Measurements from ENCODE around the gene ALX3.

Gene ALX3

GRCh38 chr1:110098222-110099026, 28.0 kb upstream of the ALX3 start:
- TF ChIP-seq CTCF (IDR thresholded peaks at IDR 0.05; ENCODE audit: borderline replicate concordance, insufficient read depth, low read depth, low read length) = no peak
- no peak overlapping the region for H3K4me3 ChIP-seq (ENCODE audit: low read depth, low read length)

- no peak for TF ChIP-seq CTCF (IDR thresholded peaks at IDR 0.05; ENCODE audit: borderline replicate concordance, insufficient read depth, low read depth, low read length)
Observed at GRCh38 chr1:110097507-110098221, 27.2 kb upstream of the ALX3 start.

GRCh38 chr1:110094931-110095654, 24.6 kb upstream of the ALX3 start:
- TF ChIP-seq CTCF (IDR thresholded peaks at IDR 0.05; ENCODE audit: borderline replicate concordance, insufficient read depth, low read depth, low read length) = no peak

More at GRCh38 chr1:110097507-110098221, 27.2 kb upstream of the ALX3 start:
- H3K4me3 ChIP-seq (ENCODE audit: low read depth, low read length) = no peak overlapping the region

GRCh38 chr1:110092991-110093390, 22.5 kb upstream of the ALX3 start:
- H3K4me3 ChIP-seq (ENCODE audit: low read depth, low read length) = no peak overlapping the region
- TF ChIP-seq CTCF (IDR thresholded peaks at IDR 0.05; ENCODE audit: borderline replicate concordance, insufficient read depth, low read depth, low read length) = no peak

More at GRCh38 chr1:110094931-110095654, 24.6 kb upstream of the ALX3 start:
- no peak overlapping the region for H3K4me3 ChIP-seq (ENCODE audit: low read depth, low read length)

GRCh38 chr1:110091791-110092190, 21.3 kb upstream of the ALX3 start:
- H3K4me3 ChIP-seq (ENCODE audit: low read depth, low read length) = no peak overlapping the region
- no peak for TF ChIP-seq CTCF (IDR thresholded peaks at IDR 0.05; ENCODE audit: borderline replicate concordance, insufficient read depth, low read depth, low read length)

- TF ChIP-seq CTCF (IDR thresholded peaks at IDR 0.05; ENCODE audit: borderline replicate concordance, insufficient read depth, low read depth, low read length) = no peak
Observed at GRCh38 chr1:110091381-110091780, 20.9 kb upstream of the ALX3 start.

More at GRCh38 chr1:110091381-110091780, 20.9 kb upstream of the ALX3 start:
- no peak overlapping the region for H3K4me3 ChIP-seq (ENCODE audit: low read depth, low read length)

Measured in GM12875 (cell line).